CD4-positive, alpha-beta memory T cell (primary cell): ENCODE results near the gene SCN1B. TPM values are rescaled to one million over a fixed set of nuclear protein-coding genes. Genes with fewer than 3 reads are reported as not detected.

Experiments
- CTCF ChIA-PET: fragments of 350-600 bp; sonication (Branson Sonifier 250); formaldehyde crosslinking; loops from one replicate; lab custom pipeline; 2021; ENCODE audit warnings: inconsistent platforms; ENCODE audit not compliant: partially characterized antibody; lab: Charles Lee
- POLR2A ChIA-PET: fragments of 350-600 bp; sonication (Branson Sonifier 250); formaldehyde crosslinking; loops from one replicate; lab custom pipeline; 2021; ENCODE audit not compliant: partially characterized antibody; lab: Charles Lee
- DNase-seq, 5 donors: peaks; one replicate each; pipeline versions ENCODE4 v3.0.0 to v3.0.0-alpha.2; 2020 to 2022; ENCODE audit warnings: mixed read lengths in 1 of 5
- H3K27ac ChIP-seq: one replicate; pipeline ENCODE4 v1.7.0; 2013; ENCODE audit warnings: low read depth, low read length
- H3K27me3 ChIP-seq: 2 replicates; pipeline ENCODE4 v1.7.0; 2013; ENCODE audit warnings: mild to moderate bottlenecking, low read length, moderate library complexity; ENCODE audit not compliant: insufficient read depth
- H3K36me3 ChIP-seq: 2 replicates; pipeline ENCODE4 v1.7.0; 2013; ENCODE audit warnings: mild to moderate bottlenecking, low read length, moderate library complexity; ENCODE audit not compliant: insufficient read depth
- H3K4me1 ChIP-seq: 2 replicates; pipeline ENCODE4 v1.7.0; 2013; ENCODE audit warnings: mild to moderate bottlenecking, low read length, moderate library complexity; ENCODE audit not compliant: insufficient read depth
- H3K4me3 ChIP-seq, 2 donors: one replicate each; pipeline ENCODE4 v1.7.0; 2013; ENCODE audit warnings: low read length in 2 of 2, mild to moderate bottlenecking in 1 of 2
- H3K9me3 ChIP-seq, 2 donors: one replicate each; pipeline ENCODE4 v1.7.0; 2013; ENCODE audit warnings: low read length in 2 of 2, control low read depth in 1 of 2; ENCODE audit not compliant: control insufficient read depth in 1 of 2
- H3K27ac Mint-ChIP-seq, 7 donors: one replicate each; pipeline ENCODE4 v1.8.0; 2020 to 2021; ENCODE audit warnings: mixed read lengths in 7 of 7, mild to moderate bottlenecking in 6 of 7, inconsistent platforms in 3 of 7, moderate library complexity in 3 of 7
- H3K27me3 Mint-ChIP-seq, 2 donors: one replicate each; pipeline ENCODE4 v1.8.0; 2020 to 2021; ENCODE audit warnings: mixed read lengths in 2 of 2
- H3K36me3 Mint-ChIP-seq, 2 donors: one replicate each; pipeline ENCODE4 v1.8.0; 2020 to 2021; ENCODE audit warnings: mixed read lengths in 2 of 2, inconsistent platforms in 1 of 2, mild to moderate bottlenecking in 1 of 2
- H3K4me1 Mint-ChIP-seq, 4 donors: one replicate each; pipeline ENCODE4 v1.8.0; 2020 to 2021; ENCODE audit warnings: mixed read lengths in 4 of 4, mild to moderate bottlenecking in 1 of 4
- H3K4me3 Mint-ChIP-seq, 8 donors: one replicate each; pipeline ENCODE4 v1.8.0; 2020 to 2021; ENCODE audit warnings: mixed read lengths in 8 of 8, mild to moderate bottlenecking in 7 of 8, moderate library complexity in 6 of 8, inconsistent platforms in 3 of 8
- H3K9me3 Mint-ChIP-seq, 8 donors: one replicate each; pipeline ENCODE4 v1.8.0; 2020 to 2021; ENCODE audit warnings: mixed read lengths in 8 of 8, mild to moderate bottlenecking in 5 of 8, inconsistent platforms in 3 of 8, moderate library complexity in 1 of 8
- intact Hi-C: fragments of 100-400 bp; cut with micrococcal nuclease; formaldehyde crosslinking; loops from one replicate; pipeline ENCODE4 v1.15.1; 2023
- polyA plus RNA-seq, 2 donors: library from polyadenylated mRNA; unstranded; fragments of 300-500 nt; fragmentation: Illumina TruSeq; gene quantifications; one replicate each; pipeline ENCODE4 v1.2.3, GENCODE V29; 2021
- total RNA-seq, 2 experiments: library from RNA; stranded (reverse); gene quantifications; one replicate each; pipeline ENCODE4 v1.2.3, GENCODE V29; 2021

SCN1B gene
- total and polyA plus RNA-seq, 4 experiments from 2014 or later, result 0.64 to 1.5 (median 1.4) TPM; not detected in 1

DNA sequence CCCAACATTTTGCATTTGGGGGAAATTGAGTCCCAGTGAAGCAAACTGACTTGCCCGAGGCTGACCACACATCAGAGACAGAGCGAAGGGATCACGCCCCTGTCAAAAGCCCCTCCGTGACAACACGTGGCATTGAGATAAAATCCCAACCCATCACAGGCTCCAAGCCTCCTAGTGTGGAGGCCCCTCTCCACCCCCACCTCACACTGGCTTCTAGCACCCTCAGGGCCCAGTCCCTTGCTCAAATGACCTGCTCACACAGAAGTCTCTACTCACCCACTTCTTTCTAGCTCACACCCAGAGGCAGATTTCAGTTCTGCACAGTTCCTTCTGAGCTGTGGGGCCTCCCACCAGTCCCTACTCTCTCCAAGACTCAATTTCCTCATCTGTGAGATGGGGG is 21.5 kb downstream of the SCN1B start:
- Mint-ChIP-seq H3K27ac (no peak overlapping the region), H3K4me3 (no peak overlapping the region), H3K9me3 (no peaks in the 10 kb centered on the region), H3K36me3 (no peaks in the 10 kb centered on the region), H3K4me1 (no peaks in the 10 kb centered on the region), H3K27me3 (peaks cover 2 to 3% of the 10 kb centered on the region in 2 donors)
- Histone ChIP-seq H3K4me3 (no peak overlapping the region), H3K9me3 (no peaks in the 10 kb centered on the region), H3K36me3 (no peaks in the 10 kb centered on the region), H3K4me1 (no peaks in the 10 kb centered on the region), H3K27me3 (no peaks in the 10 kb centered on the region), H3K27ac (no peak overlapping the region)
- no peak for DNase-seq
- POLR2A ChIA-PET, result no interaction called here
- CTCF ChIA-PET, result no interaction called here
- intact Hi-C loops, result no loop called here

DNA sequence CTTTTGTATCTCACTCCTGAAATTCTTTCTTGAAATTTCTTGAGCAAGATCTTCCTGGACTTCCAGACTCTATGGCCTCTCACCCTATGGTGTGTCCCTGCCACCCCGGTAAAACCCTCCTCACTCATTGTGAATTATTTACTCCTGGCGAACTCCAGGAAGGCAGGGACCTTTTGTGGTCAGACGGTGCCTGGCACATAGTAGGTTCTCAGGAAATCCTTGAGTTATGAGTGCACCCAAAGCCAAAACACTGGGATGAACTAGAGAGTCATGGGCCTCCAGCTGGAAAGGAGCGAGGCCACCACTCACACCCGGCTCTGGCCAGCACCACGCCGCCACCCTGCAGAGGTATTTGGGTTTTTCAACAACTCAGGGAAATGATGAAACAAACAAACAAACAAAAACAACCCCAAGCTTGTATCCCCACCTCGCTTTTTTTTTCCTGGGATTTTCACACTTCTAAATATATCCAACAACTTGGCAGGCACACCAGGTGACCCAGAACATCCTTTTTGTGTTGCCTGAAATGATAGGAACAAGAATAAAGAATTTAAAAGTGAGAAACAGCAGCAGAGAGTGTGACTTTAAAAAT is 22.4 kb downstream of the SCN1B start:
- Histone ChIP-seq H3K27ac (no peak overlapping the region), H3K4me1 (no peaks in the 10 kb centered on the region), H3K36me3 (no peaks in the 10 kb centered on the region), H3K4me3 (no peak overlapping the region), H3K9me3 (no peaks in the 10 kb centered on the region), H3K27me3 (no peaks in the 10 kb centered on the region)
- H3K36me3 Mint-ChIP-seq, result no peaks in the 10 kb centered on the region
- peaks cover 2 to 3% of the 10 kb centered on the region in 2 donors for H3K27me3 Mint-ChIP-seq
- H3K9me3 Mint-ChIP-seq, result no peaks in the 10 kb centered on the region
- H3K27ac Mint-ChIP-seq, result no peak overlapping the region
- H3K4me1 Mint-ChIP-seq, result no peaks in the 10 kb centered on the region
- POLR2A ChIA-PET, result no interaction called here
- no peak overlapping the region for H3K4me3 Mint-ChIP-seq
- intact Hi-C loops, result no loop called here
- CTCF ChIA-PET, result interaction anchor here (1.1 kb wide), 1 partner anchor 9 kb away, joined by 3 read pairs; no protein-coding TSS in a partner anchor
- DNase-seq, result no peak

DNA sequence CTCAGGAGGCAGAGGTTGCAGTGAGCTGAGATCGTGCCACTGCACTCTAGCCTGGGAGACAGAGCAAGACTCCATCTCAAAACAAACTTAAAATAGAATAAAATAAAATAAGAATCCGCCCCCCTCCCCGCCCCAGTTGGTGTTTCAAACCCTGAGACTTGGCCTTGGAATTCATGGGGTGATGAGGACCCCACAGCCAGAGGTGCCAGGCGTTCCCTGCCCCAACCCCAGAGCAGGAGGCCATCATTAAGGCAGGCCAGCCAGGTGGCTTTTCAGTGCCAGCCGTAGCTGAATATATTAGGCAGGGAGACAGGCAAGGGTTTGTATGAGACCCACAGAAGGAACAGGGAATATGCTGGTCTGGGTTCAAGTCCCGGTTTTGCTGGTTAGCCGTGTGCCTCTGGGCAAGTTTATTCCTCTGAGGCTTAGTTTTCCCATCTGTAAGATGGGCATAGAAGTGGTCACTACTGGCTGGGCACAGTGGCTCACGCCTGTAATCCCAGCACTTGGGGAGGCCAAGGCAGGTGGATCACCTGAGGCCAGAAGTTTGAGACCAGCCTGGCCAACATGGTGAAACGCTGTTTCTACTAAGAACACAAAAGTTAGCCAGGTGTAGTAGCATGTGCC is 23.5 kb downstream of the SCN1B start:
- Mint-ChIP-seq H3K27me3 (peaks cover 2 to 3% of the 10 kb centered on the region in 2 donors), H3K27ac (no peak overlapping the region), H3K9me3 (no peaks in the 10 kb centered on the region), H3K36me3 (no peaks in the 10 kb centered on the region), H3K4me3 (no peak overlapping the region), H3K4me1 (no peaks in the 10 kb centered on the region)
- Histone ChIP-seq H3K9me3 (no peaks in the 10 kb centered on the region), H3K36me3 (no peaks in the 10 kb centered on the region), H3K4me1 (no peaks in the 10 kb centered on the region), H3K4me3 (no peak overlapping the region), H3K27ac (no peak overlapping the region), H3K27me3 (no peaks in the 10 kb centered on the region)
- POLR2A ChIA-PET, result no interaction called here
- DNase-seq, result no peak
- CTCF ChIA-PET, result interaction anchor here (5.6 kb wide), 1 partner anchor 13 kb away, joined by 32 read pairs; no protein-coding TSS in a partner anchor
- intact Hi-C loops, result no loop called here

DNA sequence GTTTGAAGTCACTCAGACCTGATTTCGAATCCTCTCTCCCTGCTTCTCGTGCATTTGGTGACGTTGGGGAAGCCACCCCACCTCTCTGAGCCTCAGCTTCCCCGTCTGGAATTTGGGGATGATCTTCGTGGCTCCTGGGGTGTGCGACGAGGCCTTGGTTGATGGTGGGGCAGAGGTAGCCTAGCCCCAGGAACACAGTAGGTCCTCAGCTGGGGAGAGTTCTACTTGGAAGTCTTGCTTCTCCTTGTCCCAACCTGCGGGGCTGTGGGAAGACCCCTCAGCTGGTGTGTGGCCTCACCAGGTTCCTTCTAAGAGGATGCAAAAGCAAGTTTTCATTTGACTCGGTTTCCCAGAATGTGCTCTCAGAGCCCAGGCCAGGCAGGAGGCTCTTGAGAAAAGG is 24.4 kb downstream of the SCN1B start:
- H3K36me3 ChIP-seq, result no peaks in the 10 kb centered on the region
- no peaks in the 10 kb centered on the region for H3K4me1 Mint-ChIP-seq
- no peak overlapping the region for H3K4me3 ChIP-seq
- peaks cover 2 to 3% of the 10 kb centered on the region in 2 donors for H3K27me3 Mint-ChIP-seq
- no peaks in the 10 kb centered on the region for H3K36me3 Mint-ChIP-seq
- no peaks in the 10 kb centered on the region for H3K9me3 ChIP-seq
- H3K27ac Mint-ChIP-seq, result no peak overlapping the region
- ChIA-PET CTCF (interaction anchor here (0.9 to 5.6 kb wide), 3 partner anchors 8 to 13 kb away, joined by 6 to 32 read pairs (median 6); no protein-coding TSS in a partner anchor), POLR2A (no interaction called here)
- intact Hi-C loops, result no loop called here
- no peaks in the 10 kb centered on the region for H3K9me3 Mint-ChIP-seq
- no peak overlapping the region for H3K27ac ChIP-seq
- no peak overlapping the region for H3K4me3 Mint-ChIP-seq
- H3K4me1 ChIP-seq, result no peaks in the 10 kb centered on the region
- H3K27me3 ChIP-seq, result no peaks in the 10 kb centered on the region
- DNase-seq, result no peak

DNA sequence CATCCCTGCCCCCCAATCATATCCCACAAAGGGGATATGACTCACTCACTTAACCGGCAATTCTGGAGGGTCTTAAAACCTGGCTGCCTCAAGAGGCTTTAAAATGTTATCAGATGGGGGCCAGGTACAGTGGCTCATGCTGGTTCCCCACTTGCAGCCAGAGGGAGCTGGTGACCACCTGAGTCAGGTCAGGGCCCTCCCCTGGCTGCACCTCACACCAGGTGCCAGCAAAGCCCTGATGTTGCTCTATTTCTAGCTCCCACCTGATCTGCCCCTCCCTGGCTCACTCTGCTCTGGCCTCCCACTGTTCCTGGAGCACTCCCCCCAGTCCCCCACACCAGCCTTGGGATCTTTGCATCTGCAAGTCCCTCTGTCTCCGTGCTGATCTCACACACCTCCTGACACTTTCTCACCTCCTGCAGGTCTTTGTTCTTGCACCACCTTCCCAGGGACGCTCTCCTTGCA is 25.5 kb downstream of the SCN1B start:
- no peaks in the 10 kb centered on the region for H3K4me1 Mint-ChIP-seq
- H3K27ac ChIP-seq, result no peak overlapping the region
- POLR2A ChIA-PET, result no interaction called here
- no peaks in the 10 kb centered on the region for H3K36me3 Mint-ChIP-seq
- no peaks in the 10 kb centered on the region for H3K9me3 ChIP-seq
- no peaks in the 10 kb centered on the region for H3K4me1 ChIP-seq
- no peaks in the 10 kb centered on the region for H3K36me3 ChIP-seq
- no peaks in the 10 kb centered on the region for H3K27me3 ChIP-seq
- CTCF ChIA-PET, result interaction anchor here (1.8 to 5.6 kb wide), 2 partner anchors 11 to 12 kb away, joined by 8 to 32 read pairs; no protein-coding TSS in a partner anchor
- no peak overlapping the region for H3K4me3 Mint-ChIP-seq
- no peak overlapping the region for H3K27ac Mint-ChIP-seq
- no peaks in the 10 kb centered on the region for H3K9me3 Mint-ChIP-seq
- intact Hi-C loops, result no loop called here
- no peak overlapping the region for H3K4me3 ChIP-seq
- peaks cover 2 to 3% of the 10 kb centered on the region in 2 donors for H3K27me3 Mint-ChIP-seq
- no peak for DNase-seq

DNA sequence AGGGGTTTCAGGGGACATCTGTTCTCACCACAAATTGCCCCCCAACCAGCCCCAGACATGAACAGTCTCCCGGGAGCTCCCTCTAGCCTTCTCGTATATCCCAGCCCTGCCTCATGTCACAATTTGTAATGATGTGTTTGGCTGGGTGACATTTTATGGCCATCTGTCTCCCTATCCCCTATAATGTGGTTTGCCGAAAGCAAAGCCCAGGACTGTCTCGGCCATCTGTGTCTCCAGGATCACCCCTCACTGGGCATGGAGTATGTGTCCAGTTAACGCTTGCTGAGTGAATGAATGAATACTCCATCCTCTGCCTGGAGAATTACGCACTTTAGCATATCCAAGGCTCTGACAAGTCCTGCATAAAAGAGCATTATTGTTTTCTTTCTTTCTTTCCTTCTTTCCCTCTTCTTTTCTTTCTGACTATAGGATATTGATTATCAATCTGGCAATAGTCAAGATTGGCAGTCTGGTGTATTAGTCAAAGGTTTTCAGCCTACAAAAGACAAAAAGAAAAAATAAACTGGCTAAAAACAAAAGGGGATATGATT is 26.3 kb downstream of the SCN1B start:
- H3K36me3 Mint-ChIP-seq, result no peaks in the 10 kb centered on the region
- Histone ChIP-seq H3K9me3 (no peaks in the 10 kb centered on the region), H3K27me3 (no peaks in the 10 kb centered on the region), H3K36me3 (no peaks in the 10 kb centered on the region), H3K27ac (no peak overlapping the region), H3K4me3 (no peak overlapping the region), H3K4me1 (no peaks in the 10 kb centered on the region)
- no peaks in the 10 kb centered on the region for H3K4me1 Mint-ChIP-seq
- no peak overlapping the region for H3K4me3 Mint-ChIP-seq
- ChIA-PET POLR2A (no interaction called here), CTCF (interaction anchor here (1.8 to 5.6 kb wide), 2 partner anchors 11 to 13 kb away, joined by 8 to 32 read pairs; no protein-coding TSS in a partner anchor)
- intact Hi-C loops, result no loop called here
- no peak overlapping the region for H3K27ac Mint-ChIP-seq
- no peaks in the 10 kb centered on the region for H3K9me3 Mint-ChIP-seq
- peaks cover 2 to 3% of the 10 kb centered on the region in 2 donors for H3K27me3 Mint-ChIP-seq
- DNase-seq, result no peak

DNA sequence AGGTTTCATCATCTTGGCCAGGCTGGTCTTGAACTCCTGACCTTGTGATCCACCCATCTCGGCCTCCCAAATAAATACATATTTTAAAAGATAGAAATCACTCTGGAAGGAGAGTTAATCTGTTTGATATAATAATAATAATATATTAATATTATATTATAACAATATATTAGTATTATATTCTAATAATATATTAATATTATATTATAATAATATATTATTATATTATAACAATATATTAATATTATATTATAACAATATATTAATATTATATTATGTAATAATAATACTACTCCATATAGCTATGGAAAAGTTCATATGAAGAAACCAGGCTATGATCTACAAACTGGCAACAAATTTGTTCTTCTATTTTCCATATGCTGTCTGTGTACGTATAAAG is 28.1 kb downstream of the SCN1B start:
- POLR2A ChIA-PET, result no interaction called here

More for the DNA sequence above, 28.1 kb downstream of the SCN1B start:
- DNase-seq, result no peak
- no peak overlapping the region for H3K27ac Mint-ChIP-seq
- no peaks in the 10 kb centered on the region for H3K4me1 Mint-ChIP-seq
- peaks cover 2 to 3% of the 10 kb centered on the region in 2 donors for H3K27me3 Mint-ChIP-seq
- Histone ChIP-seq H3K36me3 (no peaks in the 10 kb centered on the region), H3K27me3 (no peaks in the 10 kb centered on the region), H3K4me1 (no peaks in the 10 kb centered on the region), H3K9me3 (no peaks in the 10 kb centered on the region), H3K4me3 (no peak overlapping the region), H3K27ac (no peak overlapping the region)
- CTCF ChIA-PET, result interaction anchor here (1.1 to 5.6 kb wide), 2 partner anchors 9 to 14 kb away, joined by 8 to 32 read pairs; no protein-coding TSS in a partner anchor
- H3K36me3 Mint-ChIP-seq, result no peaks in the 10 kb centered on the region
- no peak overlapping the region for H3K4me3 Mint-ChIP-seq
- intact Hi-C loops, result no loop called here
- H3K9me3 Mint-ChIP-seq, result no peaks in the 10 kb centered on the region
